Smooth muscle cell of bladder (primary cell): ENCODE measurements around the gene ERO1A. TPM values are rescaled to one million over a fixed set of nuclear protein-coding genes. Genes with fewer than 3 reads are reported as not detected.

Experiments
- total RNA-seq: library from RNA; depleted of rRNA; stranded (reverse); fragments of >200 nt; gene quantifications from 2 replicates; pipeline ENCODE4 v1.2.3, GENCODE V29; 2014

The ERO1A gene, protein sequence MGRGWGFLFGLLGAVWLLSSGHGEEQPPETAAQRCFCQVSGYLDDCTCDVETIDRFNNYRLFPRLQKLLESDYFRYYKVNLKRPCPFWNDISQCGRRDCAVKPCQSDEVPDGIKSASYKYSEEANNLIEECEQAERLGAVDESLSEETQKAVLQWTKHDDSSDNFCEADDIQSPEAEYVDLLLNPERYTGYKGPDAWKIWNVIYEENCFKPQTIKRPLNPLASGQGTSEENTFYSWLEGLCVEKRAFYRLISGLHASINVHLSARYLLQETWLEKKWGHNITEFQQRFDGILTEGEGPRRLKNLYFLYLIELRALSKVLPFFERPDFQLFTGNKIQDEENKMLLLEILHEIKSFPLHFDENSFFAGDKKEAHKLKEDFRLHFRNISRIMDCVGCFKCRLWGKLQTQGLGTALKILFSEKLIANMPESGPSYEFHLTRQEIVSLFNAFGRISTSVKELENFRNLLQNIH
- 44.2 and 79.0 TPM in 2 replicates for total RNA-seq

DNA sequence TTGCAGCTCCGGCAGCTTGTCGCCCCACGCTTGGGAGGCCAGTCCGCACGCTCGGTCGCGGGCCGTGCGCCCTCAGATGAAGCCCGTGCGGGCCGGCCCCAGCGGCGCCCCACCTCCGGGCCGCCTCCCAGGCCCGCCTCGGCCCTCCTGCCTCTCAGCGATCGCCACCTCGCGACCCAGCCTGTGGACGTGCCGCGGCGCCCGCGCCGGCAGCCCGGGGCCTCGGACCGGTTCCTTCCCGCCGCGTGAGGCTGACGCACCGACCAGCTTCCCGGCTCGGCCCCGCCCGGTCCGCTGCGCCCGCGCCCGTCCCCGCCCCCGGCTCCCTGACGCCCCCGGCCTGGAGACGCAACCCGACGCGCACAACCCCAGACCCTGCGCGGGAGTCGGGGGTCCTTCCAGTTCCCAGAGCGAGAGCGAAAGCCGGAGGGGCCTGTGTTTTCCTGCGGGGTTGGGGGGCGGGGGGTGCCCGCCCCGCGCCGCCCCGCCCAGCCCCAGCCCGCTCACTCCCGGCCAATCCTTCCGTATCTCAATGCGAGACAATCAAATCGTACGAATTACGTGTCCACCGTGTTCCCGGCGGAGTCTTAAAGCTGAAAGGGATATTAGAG, at the start of gene ERO1A:
ERO1A (minus strand) TSS at position 78 of the 611 bp plus-strand sequence; CDS start at position 1, 77 bp downstream.

DNA sequence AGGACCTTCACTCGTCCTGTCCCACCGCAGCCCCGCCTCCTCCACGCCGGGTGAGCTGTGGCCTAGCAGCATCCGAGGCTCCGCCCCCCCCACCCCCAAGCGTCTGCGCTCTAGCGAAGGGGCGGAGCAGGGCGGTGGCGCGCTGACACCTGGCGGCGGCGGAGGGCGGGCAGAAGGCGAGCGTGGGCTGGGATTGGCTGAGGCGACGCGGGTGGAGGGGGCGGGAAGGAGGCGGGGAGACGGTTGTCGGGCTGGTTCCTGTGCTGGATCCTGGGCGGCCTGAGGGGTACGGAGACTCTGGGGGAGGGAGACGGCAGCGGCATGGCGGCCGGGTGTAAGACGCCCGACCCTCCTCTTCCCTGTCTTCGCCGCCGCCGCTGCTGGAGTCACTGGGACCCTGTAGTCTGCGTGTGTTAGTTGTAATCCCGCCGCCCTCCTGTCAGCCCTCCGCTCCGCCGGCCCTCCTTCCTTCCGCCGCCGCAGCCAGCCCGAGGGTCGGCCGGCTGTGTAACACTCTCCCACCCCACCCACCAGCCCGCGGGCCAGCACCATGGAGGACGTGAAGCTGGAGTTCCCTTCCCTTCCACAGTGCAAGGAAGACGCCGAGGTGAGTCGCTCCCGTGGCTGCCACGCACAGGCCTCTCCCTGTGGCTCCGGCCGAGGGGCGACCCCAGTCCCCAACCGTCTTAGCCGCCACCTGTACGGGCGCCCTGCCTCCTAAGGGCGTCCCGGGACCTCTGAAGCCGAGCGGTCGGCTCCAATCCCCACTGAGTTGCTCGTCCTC, 34.8 kb upstream of the ERO1A start, which contains the start of gene STYX:
STYX (plus strand) TSS at position 242 of the 784 bp plus-strand sequence; CDS start at position 551, 309 bp downstream.

DNA sequence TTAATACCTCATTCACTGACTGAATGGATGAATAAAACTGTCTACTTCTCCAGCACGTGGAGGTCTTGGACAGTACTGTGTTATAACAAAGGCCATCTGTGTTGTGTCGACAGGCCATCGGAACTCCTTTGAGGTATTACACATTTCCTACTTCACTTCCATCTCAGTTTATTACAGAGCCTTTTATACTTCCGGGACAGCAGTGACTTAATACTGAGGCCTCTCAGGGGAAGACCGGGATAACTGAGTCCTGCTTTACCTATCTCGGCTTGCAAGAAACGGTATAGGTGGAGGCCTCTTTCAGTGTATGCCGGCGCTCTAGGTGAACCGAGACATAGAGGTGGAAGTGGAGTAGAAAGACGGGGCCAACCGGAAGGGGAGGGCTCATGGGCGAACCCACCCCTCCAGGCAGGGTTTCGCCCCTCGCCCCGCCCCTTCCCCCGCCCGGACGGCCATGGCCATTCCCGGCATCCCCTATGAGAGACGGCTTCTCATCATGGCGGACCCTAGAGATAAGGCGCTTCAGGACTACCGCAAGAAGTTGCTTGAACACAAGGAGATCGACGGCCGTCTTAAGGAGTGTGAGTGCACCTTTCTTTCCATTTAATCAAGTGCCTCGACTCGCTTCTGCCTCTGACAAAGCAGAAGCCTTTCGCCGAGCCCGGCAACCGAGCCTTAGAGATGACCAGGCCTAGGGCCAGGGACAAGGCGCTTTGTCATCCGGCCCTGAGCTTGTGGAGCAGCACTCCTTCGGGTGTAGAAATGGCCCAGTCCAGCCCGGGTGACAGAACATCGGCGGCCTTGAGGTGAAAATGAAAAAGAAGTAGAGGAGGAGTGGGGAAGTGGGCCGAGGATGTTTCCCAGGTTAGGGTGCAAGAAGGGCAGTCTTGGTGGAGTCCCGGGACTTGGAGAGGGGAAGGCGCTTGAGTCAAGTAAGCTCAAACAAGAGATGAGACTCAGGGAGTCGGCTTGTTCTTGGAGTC, 11.7 kb upstream of the ERO1A start, which contains the start of gene PSMC6:
PSMC6 (plus strand) TSS at position 477 of the 983 bp plus-strand sequence; CDS start at position 497, 20 bp downstream.

Other genes with a start within 250 kb of the ERO1A start
- 1.1 and 2.0 TPM in 2 replicates for gene TXNDC16, start 143.1 kb downstream of the ERO1A start, total RNA-seq
- 0.09 and 0.14 TPM in 2 replicates for gene GPR137C, start 142.7 kb downstream of the ERO1A start, total RNA-seq
- gene PSMC6, start 11.6 kb upstream of the ERO1A start, total RNA-seq: 86.5 and 100 TPM in 2 replicates
- gene STYX, start 34.6 kb upstream of the ERO1A start, total RNA-seq: 12.4 and 13.7 TPM in 2 replicates
- gene GNPNAT1, start 96.0 kb upstream of the ERO1A start, total RNA-seq: 18.3 and 21.6 TPM in 2 replicates